RWPE2 (cell line): ENCODE measurements around the gene FAM120B.

Experiments used
- ATAC-seq: fragments of 200-7000 bp; cut with Tn5 transposase; 3 replicates; pipeline ENCODE4 v1.9.1; 2021; ENCODE audit warnings: low read depth
- DNase-seq: peaks from one replicate; pipeline ENCODE4 v3.0.0-alpha.2; 2020; ENCODE audit warnings: low spot score
- H3K27ac ChIP-seq: fragments of 450-650 bp; 2 replicates; pipeline ENCODE4 v1.5.1; 2017; ENCODE audit warnings: mild to moderate bottlenecking; ENCODE audit not compliant: poor library complexity, severe bottlenecking
- H3K27me3 ChIP-seq: fragments of 250-450 bp; sonication (Bioruptor Pico); 2 replicates; pipeline ENCODE4 v1.5.1; 2021; ENCODE audit warnings: mild to moderate bottlenecking, moderate library complexity; ENCODE audit not compliant: insufficient read depth, poor library complexity, severe bottlenecking
- H3K36me3 ChIP-seq: fragments of 250-450 bp; sonication (Bioruptor Pico); 2 replicates; pipeline ENCODE4 v1.5.1; 2020; ENCODE audit warnings: low read depth, mild to moderate bottlenecking, moderate library complexity
- H3K4me1 ChIP-seq: fragments of 250-450 bp; sonication (Bioruptor Pico); 2 replicates; pipeline ENCODE4 v1.5.1; 2021; ENCODE audit warnings: mild to moderate bottlenecking, moderate library complexity; ENCODE audit not compliant: insufficient read depth, poor library complexity, severe bottlenecking
- H3K4me3 ChIP-seq: fragments of 250-450 bp; sonication (Bioruptor Pico); 2 replicates; pipeline ENCODE4 v1.5.1; 2021; ENCODE audit warnings: mild to moderate bottlenecking, moderate library complexity; ENCODE audit not compliant: severe bottlenecking
- H3K9me3 ChIP-seq: fragments of 250-450 bp; sonication (Bioruptor Pico); 2 replicates; pipeline ENCODE4 v1.5.1; 2021; ENCODE audit warnings: mild to moderate bottlenecking, moderate library complexity; ENCODE audit not compliant: severe bottlenecking
- CTCF ChIP-seq: fragments of 450-650 bp; IDR thresholded peaks from one replicate; pipeline ENCODE4 v1.5.1; 2017; ENCODE audit warnings: mild to moderate bottlenecking, moderate library complexity; ENCODE audit not compliant: poor library complexity, severe bottlenecking

Gene FAM120B

GRCh38 chr6:170448751-170449630, 142.4 kb downstream of the FAM120B start:
- no peaks in the 10 kb centered on the region for H3K36me3 ChIP-seq
- DNase-seq: no peak

GRCh38 chr6:170449835-170450753, 143.5 kb downstream of the FAM120B start:
- Histone ChIP-seq H3K4me1 (no peaks in the 10 kb centered on the region), H3K9me3 (no peaks in the 10 kb centered on the region), H3K36me3 (no peaks in the 10 kb centered on the region), H3K27ac (no peak overlapping the region), H3K27me3 (no peaks in the 10 kb centered on the region), H3K4me3 (no peak overlapping the region)
- DNase-seq (peak; percentile 77), ATAC-seq (no peak)
- no peak for TF ChIP-seq CTCF

More at GRCh38 chr6:170448751-170449630, 142.4 kb downstream of the FAM120B start:
- Histone ChIP-seq H3K9me3 (no peaks in the 10 kb centered on the region), H3K4me1 (no peaks in the 10 kb centered on the region), H3K4me3 (no peak overlapping the region), H3K27ac (no peak overlapping the region), H3K27me3 (no peaks in the 10 kb centered on the region)
- TF ChIP-seq CTCF: no peak
- no peak for ATAC-seq

GRCh38 chr6:170450916-170451761, 144.6 kb downstream of the FAM120B start:
- no peak for TF ChIP-seq CTCF
- no peak for ATAC-seq
- H3K27ac ChIP-seq: no peak overlapping the region

GRCh38 chr6:170451762-170452651, 145.4 kb downstream of the FAM120B start:
- ATAC-seq (no peak), DNase-seq (no peak)
- H3K27ac ChIP-seq: no peak overlapping the region
- no peaks in the 10 kb centered on the region for H3K27me3 ChIP-seq
- no peak overlapping the region for H3K4me3 ChIP-seq
- H3K4me1 ChIP-seq: no peaks in the 10 kb centered on the region
- no peaks in the 10 kb centered on the region for H3K36me3 ChIP-seq
- H3K9me3 ChIP-seq: no peaks in the 10 kb centered on the region
- no peak for TF ChIP-seq CTCF

More at GRCh38 chr6:170450916-170451761, 144.6 kb downstream of the FAM120B start:
- DNase-seq: peak; percentile 61
- Histone ChIP-seq H3K27me3 (no peaks in the 10 kb centered on the region), H3K36me3 (no peaks in the 10 kb centered on the region), H3K4me3 (no peak overlapping the region), H3K9me3 (no peaks in the 10 kb centered on the region), H3K4me1 (no peaks in the 10 kb centered on the region)
